ENCODE measurements around the gene LRFN2.
A peak's percentile ranks its signal among the peaks of the same experiment; 100 is the strongest.

LRFN2 gene

DNA sequence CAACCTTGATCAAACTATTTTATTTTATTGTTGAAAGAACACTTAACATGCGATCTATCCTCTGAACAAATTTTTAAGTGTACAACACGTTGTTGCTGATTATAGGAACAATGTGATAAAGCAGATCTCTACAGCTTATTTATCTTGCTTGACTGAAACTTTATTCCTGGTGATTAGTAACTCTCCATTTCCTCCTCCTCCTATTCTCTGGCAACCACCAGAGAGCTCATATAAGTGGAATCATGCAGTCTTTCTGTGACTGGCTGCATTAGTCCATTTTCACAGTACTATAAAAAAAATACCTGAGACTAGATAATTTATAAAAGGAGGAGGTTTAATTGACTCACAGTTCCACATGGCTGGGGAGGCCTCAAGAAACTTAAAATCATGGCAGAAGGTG, 218.1 kb downstream of the LRFN2 start:
- peak; percentile 27 for DNase-seq

DNA sequence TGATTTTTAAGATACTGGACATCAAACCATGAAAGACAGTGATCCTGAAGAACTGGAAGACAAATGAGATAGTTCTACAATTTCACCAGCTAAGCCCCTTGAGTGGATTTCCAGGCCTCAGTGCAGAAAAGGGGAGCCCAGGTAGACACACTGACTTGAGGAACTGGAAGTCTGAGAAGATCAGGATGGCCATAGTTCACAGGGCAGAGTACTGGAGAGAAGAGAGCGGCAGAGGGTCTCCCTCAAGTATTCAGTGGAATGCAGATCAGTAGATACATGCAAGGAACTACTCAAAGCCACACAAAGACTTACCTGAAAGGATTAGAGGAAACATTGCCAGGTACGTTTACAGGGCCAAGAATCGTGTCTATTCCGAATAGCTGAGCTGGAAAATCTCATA, 224.3 kb downstream of the LRFN2 start:
- no peak for DNase-seq

DNA sequence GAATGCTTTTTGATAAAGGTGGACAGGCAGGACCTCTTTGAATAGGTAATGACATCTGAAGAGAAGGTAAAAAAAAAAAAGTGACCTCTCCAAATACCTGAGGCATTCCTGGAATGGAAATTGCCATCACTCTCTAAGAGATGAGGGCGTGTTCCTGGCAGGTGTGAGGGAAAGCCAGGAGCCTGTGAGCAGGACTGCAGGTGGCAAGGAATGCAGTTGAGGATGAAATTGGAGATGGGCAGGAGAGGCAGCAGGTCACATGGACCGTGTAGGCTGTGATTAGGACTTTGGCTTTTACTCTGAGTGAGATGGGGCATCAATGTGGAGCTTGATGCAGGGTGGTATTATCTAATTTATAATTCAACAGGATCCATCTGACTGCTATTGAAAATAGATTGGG, 227.4 kb downstream of the LRFN2 start:
- peak; percentile 90 for DNase-seq

DNA sequence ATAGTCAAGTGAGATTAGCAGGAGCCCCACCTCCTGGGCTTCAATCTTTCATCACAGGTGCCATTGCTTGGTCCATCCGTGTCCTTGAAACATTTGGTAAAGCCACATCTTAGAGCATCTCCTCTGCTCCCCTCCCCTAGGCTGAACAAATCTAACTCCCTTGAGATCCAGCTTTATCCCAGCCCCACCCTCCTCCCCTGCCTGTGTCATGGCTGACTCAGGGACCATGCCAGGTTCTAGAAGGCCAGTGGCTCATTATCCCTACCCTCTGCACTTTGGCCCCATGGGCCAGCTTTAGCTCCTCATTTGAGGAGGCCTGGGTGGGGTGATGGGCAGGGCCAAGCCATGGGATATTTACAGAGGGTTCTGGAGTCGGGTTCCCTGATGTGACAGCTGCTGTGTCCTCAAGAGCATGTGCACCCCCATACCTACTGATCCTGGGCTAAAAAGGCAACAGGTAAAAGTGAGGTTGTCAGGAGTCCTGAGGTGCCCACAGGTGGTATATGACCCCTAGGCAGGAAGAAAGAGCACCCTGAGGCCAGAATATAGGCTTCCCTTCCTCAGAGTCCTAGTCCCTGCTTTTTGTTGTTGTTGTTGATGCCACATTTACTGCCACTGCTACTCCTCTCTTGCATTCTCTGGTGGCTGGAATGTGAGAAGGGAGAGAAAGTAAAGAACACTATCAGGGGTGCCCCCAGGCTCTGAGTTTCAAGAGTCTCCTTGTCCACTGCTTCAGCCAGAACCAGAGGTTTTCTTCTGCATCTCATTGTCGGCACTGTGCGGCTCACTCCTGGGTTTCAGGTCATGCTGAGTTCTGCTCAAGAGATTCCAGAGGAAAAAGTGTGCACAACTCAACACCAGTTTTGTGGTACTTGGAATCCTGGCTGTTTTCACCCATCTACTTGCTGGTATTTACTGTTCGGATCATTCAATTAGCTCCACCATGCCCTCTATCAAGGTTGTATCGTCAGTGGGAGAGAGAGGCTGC, 228.4 kb downstream of the LRFN2 start:
- DNase-seq, result no peak

DNA sequence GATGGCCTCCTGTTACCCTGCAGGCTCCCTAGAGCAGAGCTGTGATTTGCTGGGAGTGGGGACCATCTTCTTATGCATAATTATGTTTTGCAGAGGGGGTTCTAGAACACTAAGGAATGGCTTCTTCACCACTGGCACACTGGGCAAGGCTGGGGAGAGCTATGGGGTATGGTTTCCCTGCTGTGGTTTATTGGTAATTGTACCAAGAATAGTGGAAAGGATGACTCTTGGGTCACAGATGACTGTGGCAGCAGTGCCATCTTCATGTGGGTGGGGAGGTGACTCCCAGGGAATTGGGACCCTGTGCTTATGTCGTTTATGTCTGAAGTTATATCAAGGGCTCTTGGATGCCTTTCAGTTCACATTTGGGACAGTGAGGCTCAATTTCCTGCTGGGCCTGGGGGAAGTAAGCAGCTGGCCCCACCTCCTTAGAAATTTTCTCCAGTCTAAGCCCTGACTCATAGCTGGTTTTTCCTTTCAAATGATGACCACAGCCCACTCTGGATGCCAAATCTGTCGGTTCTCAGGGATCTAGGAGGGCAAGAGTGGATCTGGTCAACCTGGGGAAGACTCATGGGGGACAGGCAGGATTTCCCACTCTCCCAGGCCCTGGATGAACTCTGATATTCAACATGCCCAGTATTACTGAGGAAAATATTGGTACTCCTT, 230.8 kb downstream of the LRFN2 start:
- DNase-seq, result no peak

DNA sequence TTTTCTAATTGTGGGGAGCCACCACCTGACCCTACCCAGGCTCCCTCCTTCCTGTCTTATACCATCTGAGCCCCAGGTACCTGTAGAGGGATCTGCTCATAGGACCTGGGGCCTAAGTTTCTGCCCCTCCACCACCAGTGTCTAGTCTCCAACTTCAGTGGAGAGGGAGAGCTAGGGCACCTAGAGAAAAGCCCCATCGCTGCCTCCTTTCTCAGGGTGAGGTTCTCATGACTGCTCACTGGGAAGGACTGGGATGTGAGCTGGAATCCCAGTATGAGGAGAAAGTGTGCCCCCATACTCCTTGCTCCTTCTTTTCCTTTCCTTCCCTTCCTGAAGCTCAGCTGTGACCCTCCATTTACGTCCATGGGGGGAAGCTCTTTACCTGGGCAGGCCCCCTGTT, 231.6 kb downstream of the LRFN2 start:
- no peak for DNase-seq

DNA sequence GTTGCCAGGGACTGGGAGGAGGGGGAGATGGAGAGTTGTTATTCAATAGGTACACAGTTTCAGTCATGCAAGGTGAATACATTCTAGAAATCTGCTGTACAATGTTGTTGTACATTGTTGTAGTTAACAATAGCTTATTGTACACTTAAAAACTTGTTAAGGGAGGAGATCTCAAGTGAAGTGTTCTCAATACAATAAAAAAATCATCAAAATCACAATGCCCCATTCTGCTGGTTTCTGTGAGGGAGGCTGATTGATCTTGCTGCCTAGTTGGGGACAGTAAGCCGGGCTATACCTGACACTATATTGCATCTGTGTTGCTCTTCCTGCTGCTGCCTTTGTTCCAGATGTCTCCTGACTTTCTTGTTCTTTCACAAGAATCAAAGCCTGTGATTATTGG, 232.1 kb downstream of the LRFN2 start:
- DNase-seq, result no peak

DNA sequence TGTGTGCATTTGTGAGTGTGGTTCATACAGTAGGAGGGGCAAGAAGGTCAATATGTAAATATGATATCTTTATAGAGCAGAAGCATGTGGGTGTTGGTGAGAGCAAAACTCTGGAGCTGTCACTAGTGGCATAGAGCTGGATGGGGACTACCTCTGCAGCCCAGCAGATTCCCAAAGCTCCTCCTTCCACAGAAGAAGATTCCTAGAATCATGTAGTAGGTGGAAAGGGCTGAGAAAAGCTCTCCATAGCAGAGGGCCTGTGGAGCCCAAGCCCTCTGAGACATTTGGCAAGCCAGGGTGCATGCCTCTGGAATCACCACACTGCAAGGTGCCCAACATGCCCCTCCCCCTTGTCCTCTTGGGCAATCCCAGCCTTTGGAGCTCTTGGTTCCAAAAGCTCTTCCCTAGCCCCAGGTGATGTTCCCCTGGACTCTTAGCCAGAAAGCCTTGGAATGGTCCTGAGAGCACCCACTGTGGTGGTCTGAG, 233.2 kb downstream of the LRFN2 start:
- DNase-seq, result no peak

DNA sequence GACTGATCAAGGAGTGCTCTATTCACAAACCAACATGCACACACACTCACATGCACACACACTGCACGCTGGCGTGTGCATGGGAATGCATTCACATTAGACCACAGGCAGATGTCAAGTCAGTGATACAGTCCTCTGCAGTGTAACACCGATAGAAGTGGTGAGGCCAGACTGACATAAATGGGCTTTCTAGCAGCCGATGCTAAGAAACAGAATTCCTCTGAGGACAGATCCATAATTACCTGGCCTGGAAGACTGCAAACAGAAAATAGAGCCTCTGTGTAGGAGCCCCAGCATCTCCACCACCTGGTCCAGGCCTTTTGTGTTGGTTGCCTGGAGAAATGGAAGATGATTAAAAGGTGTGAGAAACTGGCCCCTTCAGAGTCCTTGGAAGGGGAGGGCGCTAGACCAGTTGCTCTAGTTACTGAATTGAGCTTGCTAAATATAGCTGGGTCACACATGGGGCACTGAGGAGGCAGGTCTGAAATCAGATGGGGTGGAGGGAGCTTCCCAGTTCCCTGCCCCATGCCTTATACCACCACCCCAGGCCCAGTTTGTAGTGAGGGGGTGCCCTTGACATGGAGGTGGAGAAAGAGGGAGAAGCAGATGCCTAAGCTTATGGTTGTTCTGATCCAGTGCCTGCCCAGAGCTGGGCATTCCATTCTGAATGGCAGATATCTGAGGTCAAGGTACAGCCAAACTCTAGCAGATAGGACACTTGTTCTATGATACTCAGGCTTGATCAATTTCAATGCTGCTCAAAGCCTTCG, 233.8 kb downstream of the LRFN2 start:
- DNase-seq, result no peak

DNA sequence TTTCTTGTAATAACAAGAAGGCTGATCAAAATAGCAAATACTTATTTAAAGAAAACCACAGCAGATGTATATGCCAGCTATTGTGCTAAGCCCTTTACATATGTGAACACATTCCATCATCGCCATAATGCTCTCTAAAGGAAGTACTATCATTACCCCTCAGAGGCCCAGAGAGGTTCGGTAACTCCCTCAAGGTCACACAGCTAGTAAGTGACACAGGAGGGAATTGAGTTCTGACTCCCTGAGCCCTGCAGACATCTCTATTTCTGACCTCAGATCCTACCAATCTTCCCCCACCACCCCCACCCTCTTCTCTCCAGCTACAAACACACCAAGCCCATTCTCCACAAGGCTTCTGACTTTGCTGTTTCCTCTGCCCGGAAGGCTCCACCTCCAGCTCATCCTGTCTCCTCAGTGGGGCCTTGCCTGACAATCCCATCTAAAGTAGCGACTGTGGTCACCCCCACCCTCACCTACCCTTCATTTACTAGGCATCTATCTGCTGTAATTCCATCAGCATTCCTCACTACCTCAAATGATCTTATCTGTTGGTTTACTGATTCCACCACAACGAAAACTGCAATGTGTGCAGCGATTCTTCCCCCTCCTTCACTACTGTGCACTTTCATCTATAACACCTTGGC, 234.5 kb downstream of the LRFN2 start:
- no peak for DNase-seq

DNA sequence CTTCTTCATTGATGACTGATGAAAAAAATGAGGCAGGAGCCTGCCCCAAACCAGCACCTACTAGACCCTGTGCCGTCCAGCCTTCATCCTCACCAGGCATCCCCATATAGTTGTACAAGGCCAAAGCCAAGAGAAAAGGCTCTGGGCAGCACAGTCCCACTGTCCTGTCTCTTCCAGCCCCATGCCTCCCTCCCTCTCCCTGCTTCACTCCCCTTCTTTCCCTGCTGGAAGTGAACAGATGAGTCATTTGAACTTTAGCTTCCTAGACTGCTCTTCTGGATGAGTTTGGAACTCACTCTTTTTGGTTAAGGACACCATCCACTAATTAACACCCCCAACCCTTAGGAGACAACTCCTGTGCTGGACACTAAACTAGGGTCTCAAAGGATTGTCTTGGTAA, 235.2 kb downstream of the LRFN2 start:
- no peak for DNase-seq

DNA sequence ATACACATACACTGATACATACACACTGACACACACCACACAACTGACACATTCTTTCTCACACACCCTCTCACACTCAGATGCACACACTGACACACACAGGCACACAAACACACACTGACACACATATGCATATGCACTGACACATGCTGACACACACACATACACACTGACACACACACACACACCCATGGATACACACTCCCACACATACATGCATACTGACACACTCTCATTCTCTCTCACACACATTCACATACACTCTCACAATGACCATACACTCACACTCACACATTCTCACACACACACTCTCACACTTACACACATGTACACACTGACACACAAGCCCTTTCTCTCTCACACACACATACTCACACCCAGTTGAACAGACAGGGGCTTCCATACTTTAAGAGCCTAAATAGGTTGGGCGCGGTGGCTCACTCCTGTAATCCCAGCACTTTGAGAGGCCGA, 236.4 kb downstream of the LRFN2 start:
- no peak for DNase-seq

DNA sequence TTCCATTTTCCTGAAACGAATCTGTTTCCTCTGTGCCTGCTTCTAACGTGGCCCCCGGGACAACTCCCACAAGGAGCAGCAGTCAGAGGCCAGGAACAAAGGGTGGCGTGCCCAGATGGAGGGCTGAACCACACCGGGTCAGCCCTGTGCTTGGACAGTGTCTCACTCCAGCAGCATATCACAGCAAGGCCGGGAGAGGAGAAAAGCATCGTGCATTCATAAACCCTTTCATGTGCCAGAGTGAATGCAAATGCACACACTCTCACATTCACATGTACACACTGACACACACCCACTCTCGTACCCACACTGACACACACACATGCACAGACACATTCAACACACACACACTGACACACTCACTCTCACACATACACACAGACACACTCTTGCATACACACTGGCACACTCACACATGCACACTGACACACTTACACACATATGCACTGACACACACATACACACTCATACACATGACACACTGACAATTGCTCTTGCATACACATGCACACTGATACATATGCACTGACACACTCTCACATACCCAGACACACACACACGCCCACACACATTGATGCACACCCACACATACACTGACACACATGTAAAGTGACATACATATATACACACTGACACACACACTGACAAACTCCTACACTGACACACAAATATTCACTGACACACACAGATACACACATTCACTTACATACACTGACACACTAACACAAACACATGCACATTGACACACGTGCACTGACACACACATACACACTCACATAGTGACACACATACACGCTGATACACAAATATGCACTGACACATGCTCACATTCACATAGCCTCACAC, 237.0 kb downstream of the LRFN2 start:
- no peak for DNase-seq

DNA sequence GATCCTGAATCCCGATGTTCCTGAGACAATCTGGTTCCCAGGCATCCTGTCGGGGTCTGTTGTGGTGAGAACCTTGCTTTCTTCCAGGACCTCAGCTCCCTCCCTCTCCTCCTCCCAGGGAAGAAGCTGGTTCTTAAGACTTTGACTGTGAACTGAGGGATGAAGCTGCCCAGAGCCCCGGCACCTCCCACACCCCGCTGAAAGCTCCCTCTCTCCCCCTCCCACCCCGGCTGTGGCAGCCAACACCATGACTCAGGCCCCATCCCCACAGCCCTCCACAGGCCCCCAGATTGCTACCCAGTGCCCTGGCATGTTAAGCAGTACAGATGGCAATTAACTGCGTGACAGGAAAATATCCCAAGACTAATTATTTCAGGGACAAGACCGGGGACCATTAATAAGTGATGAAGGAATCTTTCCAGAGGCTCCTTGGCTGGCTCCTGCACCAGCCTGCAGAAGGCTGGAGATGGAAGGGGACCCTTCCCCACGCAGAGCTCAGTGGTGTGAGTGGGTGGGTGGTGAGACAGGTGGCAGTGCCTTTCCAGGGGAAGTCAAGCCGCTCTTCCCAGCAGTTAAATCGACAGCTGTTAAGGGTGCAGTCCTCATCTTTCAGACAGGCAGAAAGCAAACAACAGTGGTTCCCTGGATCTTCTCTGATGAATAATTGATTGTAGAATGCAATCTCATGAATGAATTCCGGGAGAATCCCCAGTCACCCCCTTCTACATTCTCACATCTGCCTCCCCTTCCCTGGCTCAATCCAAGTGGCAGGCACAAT, 237.9 kb downstream of the LRFN2 start:
- DNase-seq, result peak; percentile 29

DNA sequence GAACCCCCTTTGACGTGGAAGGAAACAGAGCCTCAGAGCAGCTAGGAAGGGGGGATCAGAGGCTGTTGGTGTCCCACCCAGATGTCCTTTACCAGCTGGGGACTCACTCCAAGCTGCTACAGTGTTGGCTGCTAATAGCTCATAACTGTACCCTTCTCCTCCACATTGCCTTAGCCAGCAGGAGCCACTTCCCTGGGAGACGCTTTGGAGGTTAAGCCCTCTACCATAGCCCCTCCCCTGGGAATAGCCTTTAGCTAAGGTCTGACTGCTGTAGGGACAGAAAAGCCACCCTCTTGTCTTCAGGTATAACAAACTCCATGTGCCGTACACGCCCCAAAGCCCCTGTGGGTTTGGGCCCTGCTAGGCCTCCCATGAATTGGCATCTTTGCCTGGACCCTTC, 238.6 kb downstream of the LRFN2 start:
- no peak for DNase-seq

DNA sequence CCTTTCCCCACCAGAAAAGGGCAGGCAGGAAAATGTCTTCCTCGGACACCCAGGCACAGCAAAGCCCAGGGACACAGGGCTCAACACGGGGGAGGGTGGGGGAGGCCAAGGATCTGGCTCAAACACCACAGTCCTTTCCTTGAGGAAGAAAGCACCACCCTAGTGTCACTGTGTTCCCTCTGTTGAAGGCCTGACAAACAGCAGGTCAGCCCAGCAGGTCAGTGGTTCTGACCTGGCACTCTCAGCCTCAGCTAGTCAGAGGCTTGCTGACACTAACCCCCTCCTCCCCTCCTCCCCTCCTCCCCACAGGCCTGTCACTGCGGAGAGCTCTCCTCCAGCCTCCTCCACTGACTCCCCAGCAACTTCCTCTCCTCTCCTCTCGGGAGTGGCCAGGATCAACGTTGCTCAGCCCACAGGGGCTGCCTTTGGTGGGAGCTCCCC, 239.6 kb downstream of the LRFN2 start:
- DNase-seq, result no peak

DNA sequence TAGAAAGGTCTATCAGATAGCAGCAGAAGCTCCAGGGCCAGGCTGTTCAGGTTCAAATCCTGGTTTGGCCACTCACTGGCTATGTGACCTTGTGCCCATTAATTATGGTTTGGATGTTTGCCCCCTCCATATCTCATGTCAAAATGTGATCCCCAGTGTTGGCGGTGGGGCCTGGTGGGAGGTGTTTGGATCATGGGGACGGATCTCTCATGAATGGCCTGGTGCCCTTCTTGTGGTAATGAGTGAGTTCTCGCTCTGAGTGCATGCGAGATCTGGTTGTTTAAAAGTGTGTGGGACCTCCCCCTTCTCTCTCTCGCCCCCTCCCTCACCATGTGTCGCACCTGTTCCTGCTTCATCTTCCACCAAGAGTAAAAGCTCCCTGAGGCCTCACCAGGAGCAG, 240.9 kb downstream of the LRFN2 start:
- no peak for DNase-seq

DNA sequence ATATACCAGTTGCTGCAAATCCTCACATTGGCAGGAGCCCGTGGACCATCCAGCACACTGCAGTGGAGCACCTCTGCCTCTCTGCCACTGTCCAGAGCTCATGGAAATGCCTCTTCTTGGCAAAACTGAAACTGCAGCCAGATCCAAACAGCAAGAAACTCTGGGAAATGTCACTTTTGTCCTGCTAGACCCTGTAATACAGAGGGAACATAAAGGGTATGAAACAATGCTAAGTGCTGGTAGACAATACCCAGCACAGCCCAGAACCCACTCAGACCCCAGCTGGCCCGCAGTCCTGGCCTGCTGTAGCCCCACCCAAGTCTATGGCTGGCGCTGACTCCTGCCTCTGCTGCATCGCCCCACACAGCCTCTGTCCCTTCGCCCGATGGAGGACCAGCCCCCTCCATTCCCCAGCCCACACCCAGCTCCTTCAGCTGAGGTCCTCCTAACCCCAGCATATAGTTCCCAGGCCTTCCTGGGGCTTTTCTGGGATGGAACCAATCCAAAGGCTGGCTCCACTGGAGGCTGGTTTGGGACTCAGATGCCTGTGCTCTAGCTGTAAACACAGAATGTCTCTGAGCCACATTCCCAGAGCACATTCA, 242.5 kb downstream of the LRFN2 start:
- no peak for DNase-seq

DNA sequence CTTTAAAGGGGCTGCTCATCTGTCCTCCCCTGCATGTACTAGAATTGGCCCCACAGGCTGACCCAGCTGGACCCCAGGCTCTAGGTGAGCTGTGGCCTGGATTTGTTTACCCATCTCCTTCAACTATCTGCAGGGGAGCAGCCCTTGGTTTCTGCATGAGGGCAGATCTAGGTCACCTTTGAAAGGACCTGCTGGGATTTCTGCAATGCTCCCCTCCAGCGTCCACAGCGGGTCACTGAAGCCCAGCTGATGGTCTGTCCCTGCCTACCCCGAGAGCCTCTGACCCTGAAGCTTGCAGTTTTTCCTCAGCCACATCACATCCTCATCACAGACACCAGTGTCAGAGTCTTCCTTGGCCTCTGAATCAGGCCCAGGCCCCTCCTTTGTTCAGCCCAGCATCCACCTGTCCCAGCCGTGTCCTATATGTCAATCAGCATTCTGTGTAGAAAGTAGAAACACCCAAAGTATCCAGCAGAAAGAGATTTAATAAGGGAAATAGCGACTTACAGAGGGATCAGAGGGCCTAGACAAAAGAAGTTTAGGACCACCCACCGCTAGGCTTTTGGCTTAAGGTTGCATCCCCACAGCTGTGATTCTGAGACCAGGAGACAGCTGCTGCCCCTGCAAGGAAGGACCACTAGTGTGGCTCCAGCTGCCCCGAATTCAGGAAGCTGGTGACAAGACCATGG, 243.1 kb downstream of the LRFN2 start:
- DNase-seq, result no peak

Measured in NCI-H510A treated with DMSO at 0.1 percent for 48 hours (cell line).